ENCODE measurements around the gene GTSE1.
A peak's percentile ranks its signal among the peaks of the same experiment; 100 is the strongest.

Gene GTSE1

DNA sequence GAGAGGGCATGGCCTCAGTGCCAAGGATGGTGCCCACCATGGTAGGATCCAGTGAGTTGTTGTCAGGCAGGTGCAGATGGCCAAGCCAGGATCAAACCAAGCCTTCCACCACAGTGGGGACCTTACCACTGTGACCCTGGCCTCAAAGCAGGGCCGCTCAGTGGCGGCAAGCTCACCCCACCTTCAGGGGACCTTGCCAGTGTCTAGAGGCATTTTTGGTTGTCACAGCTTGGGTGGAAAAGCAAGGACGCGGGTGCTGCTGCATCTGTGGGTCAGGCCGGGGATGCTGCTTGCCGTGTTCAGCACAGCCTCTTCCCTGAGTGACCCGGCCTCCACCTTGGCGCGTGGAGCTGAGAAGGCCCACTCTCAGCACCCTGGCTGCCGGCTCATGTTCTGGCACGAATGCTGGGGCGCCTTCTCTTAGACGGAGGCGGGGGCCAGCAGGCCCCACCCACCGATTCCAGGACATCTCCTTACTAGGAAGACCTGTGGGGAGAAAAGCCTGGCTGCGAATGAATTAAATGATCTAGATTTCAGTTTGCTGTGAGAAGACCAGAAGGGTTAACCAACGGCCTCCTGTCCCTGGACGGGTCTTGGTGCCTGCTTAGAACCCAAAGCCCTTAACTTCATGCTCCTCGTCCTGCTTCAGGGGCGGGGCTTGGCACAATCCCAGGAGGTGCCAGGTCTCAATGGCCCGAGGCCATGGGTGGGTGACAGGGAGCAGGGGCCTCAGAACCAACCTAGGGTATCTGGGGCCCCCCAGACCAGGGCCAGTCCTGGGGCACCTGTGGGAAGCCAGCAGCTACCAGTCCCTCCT is 57.7 kb downstream of the GTSE1 start:
- DNase-seq: no peak

DNA sequence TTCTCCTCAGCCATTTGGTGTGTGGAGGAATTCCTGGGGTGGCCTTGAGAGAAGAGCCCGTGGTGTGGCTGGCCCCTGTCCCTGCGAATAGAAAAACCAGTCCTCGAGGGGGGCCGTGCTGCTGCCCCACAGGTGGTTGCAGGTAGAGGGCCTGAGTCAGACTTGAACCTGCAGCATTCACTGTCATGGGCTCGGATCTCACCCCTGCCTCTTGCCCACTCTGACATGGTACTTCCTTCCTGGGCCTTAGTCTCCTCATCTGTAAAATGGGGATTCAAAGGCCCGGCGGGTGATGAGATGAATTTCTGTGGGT is 58.3 kb downstream of the GTSE1 start:
- no peak for DNase-seq

DNA sequence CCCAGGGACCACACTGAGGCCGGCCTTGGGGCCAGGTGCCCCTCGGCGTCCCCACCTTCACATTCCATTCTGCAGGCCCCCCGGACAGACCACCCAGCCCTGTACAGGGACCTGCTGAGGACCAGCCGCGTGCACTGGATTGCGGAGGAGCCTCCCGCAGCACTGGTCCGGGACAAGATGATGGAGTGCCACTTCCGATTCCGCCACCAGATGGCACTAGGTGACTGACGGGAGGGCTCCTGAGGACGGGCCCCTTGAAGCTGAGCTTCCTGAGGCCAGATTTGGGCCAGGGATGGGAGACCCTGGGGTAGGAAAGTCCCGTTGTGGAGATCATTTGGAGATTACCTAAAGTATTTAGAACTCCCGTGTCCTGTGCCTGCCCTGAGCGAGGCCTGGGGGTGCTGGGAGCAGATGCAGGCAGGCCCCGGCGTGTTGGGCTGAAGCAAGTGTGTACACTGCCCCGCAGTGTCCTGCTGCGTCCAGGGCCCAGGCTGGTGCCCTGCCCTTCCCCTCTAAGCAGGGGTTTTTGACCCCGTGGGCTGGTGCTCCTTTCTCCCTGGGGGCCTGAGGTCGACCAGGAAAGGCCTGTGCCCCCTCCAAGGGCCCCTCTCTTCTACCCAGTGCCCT is 58.8 kb downstream of the GTSE1 start:
- DNase-seq: peak; percentile 62

DNA sequence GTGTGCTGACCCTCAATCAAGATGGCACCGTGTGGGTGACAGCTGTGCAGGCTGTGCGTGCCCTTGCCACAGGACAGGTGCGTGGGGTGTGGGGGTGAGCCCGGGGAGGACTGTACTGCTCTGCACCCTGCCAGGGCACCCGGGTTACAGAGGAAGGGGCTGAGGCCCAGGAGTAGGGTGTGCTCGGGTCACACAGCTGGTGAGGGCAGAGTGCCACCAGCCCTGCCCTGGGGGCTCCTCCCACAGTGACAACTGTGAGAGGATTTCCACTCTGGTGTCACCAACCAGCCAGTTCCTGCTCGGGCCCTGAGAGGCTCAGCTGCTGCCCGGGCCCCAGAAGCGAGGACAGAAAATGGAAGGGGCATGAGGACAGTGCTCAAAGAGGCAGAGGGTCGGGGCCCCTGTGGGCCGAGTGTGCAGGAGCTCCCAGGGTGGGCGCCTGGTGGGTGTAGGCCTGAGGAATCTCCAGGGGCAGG is 59.4 kb downstream of the GTSE1 start:
- DNase-seq: no peak

DNA sequence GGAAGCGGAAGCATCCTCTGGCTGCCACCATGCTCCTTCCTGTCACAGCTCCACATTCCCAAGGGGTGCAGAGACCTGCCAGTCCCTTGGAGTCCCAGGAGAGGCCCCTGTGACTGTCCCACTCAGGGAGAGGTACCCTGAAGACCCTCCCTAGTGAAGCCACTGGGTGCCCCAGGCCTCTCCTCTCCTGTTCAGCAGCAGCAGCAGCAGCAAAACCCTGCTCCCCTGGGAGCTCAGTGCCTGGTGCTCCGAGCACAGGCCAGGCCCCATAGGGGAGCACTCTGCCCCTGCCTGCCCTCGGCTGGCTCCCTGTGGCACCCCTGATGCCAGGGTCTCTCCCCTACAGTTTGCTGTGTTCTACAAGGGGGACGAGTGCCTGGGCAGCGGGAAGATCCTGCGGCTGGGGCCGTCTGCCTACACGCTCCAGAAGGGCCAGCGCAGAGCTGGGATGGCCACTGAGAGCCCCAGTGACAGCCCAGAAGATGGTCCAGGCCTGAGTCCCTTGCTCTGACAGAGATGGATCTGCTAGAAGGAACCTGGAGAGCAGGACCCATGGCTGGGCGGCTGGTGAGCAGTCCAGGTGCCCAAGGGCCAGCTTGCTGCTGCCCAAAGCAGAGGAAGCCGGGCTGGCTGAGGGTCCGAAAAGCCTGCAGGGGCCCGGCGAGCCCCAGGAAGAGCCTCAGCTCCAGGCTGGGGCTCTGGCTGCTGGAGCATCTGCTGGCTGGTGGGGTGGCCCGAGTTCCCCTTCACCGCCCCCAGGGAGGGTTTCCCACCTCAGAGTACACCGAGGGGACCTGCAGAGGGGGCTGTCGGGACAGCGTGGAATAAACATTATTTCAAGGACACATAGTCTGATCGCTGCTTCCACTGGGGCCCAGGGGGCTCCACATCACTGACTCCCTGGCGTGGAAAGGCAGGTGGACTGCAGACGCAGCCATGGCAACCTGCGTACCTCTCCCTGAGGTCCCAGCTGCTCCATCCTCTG is 60.1 kb downstream of the GTSE1 start:
- no peak for DNase-seq

DNA sequence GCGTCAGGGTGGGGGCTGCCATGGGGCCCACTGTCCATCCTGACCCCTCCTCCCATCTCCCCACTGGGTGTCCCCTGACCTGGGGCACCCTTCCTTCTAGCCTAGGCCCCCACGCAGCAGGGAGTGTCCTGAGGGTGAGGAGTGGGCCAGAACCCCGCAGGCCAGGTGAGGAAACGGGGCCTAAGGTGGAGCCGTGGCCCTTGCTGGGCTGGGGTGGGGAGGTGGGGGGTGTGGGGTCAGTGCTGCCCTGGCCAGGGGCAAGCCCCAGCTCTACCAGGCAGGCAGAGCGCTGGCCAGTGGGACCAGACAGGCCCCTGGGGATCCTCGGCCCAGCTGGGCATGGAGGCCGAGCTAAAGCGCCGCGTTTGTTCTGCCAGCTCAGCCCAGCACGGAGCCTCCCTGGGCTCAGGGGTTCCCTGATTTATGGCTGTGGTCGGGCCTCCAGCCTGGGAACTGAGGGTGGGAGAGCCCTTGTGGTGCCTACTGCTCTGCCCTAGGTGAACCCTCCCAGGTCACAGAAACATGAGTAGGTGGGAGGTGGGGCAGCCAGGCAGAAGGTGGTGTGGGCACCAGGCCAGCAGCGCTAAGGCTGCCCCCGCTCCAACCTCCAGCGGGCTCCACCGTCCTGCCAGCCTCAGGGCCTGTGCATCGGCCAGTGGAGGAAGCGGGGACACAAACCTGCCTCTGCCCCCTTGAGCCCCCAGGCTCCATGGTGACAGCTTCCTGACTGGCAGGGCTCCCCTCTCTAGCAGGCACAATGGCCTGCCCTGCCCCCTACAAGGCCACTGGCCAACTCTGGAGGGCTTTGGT is 61.2 kb downstream of the GTSE1 start:
- DNase-seq: no peak

DNA sequence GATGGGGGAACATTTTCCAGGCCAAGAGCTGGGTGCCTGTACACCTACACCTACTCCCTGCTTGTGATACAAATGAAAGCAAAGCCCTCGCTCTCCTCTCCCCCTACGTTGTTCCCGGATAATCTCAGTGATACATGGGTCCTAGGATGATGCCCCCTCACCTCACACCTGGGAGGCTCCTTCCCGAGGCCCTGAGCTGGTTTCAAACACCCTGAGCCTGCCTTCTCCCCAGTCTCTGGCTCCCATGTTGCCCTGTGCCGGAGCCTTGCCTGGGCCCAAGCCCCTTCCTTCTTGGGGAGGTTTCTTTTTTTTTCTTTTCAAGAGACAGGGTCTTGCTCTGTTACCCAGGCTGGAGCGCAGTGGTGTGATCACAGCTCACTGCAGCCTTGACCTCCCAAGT is 62.1 kb downstream of the GTSE1 start:
- DNase-seq: no peak

DNA sequence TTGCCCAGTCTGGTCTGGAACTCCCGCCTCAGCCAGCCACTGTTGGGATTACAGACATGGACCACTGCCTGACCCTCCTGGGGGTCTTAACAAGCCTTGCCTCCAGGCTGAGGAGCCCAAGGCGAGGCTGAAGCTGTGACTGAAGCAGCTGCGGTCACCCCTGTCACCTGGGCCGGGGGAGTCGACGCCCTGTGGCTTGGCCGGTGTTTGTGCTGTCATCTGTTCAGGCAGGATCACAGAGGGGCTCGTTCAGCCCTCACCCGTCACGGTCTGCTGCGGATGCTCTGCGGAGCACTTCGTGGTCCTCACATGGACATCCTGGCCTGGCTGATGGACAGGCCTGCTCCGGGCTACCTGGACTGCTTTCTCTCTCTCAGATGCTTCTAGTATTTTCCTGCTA is 62.7 kb downstream of the GTSE1 start:
- no peak for DNase-seq

DNA sequence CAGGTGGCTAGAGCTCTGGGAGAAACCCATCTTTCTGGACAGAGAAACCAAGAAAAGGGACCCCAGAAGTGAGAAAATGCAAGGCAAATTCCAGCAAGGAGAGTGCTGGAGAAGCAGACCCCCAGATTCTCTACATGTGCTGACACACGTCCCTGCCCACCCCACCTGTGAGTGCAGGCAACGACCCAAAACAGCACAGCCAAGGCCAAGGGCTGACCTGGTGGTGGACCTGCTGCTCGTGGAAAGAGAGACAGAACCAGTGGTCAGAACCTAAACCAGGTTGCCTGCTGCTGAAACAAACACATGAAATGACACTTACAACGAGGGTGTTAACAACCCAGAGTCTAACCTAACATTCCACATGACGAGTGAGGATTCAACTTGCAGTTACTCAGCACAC is 63.4 kb downstream of the GTSE1 start:
- no peak for DNase-seq

DNA sequence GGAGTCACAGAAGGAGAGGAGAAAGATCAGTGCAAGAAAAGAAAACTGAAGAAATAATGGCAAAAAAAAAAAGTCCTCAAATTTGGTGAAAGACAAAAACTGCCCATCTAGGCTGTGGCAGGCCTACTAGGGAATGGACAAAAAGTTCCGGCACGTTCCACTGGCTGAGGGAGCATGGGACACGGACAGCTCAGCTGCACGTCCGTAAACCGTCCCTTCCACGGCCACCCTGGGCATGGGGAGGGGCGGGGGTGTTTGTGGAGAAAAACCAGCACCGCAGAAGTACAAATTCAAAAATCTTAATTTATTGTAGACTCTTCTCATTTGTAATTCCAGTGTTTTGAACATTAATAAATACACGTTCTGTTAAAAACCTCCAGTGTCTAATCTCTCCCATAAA is 64.2 kb downstream of the GTSE1 start:
- DNase-seq: no peak

DNA sequence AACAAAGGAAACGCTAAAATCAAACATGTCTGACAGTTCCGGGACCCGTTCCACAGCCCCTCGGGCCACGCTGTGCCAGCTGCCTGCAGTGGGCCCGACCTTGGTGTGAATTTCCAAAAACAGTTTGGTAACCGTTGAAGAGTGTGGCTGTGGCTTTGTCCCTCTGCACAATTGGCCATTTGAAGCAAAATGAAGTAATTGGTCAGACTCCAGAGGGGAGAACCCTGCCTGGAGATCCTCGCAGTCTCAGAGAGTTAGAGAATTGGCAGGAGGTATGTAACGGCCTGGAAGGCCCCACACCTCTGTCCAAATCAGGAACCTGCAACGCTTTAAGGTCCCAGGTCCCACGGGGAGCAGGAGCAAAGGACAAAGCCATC is 65.1 kb downstream of the GTSE1 start:
- DNase-seq: no peak

DNA sequence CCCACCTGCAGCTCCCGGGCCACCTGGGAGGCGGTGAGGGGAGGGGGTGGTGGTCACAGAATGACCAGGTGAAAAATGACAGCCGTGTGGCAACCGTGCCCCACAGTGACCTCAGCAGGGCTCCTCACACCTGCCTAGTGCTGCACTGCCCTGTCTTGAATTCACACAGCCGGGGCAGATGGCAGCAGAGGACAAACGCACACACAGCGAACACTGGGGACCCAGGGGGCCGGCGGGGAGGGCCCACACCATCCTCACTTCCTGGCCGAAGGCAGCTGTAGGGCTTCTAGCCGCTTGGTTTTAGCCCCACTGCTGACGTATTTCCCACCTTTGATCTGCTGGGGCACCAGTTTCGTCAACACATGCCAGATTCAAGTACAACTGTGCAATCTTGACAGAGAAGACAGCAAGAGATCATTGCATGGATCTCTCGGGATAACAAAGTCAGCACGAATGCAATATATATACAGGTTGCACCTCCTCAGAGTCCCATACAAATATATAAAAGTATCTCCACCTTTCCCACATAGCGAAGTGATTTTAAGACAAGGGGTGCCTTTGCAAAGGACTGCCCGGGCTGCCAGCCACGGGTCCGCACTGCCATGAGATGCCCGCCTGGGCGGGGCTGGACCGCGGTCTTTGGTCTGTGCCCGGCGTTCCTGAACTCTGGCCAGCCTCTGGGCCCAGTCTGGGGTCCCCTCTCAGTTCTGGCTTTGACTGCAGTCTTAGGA is 65.7 kb downstream of the GTSE1 start:
- no peak for DNase-seq

DNA sequence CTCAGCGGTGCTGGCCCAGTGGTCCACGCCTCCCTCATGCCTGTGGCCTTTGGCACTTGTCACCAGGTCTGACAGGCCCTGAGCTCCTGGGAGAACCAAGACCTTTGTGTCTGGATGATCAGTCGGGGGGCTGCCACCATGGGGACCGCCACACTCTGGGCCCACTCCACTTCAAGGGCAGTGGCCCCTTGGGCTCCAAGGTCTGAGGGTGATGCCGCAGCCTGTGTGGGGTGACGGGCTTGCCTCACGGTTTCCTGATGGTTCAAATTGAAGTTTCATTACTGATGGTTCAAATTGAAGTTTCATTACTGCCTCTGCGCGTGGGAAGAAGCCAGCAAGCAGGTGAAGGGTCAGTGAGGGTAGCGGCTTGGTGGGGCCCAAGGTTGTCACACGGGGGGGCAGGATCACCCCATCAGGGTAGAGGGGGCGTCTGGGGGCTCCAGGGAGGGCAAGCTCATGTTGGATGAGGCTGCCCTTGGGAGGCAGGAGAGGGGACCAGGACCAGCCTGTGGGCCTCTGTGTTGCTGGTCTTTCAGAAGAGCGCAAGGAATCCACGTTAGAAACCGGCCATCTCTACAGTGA is 66.4 kb downstream of the GTSE1 start:
- DNase-seq: no peak

DNA sequence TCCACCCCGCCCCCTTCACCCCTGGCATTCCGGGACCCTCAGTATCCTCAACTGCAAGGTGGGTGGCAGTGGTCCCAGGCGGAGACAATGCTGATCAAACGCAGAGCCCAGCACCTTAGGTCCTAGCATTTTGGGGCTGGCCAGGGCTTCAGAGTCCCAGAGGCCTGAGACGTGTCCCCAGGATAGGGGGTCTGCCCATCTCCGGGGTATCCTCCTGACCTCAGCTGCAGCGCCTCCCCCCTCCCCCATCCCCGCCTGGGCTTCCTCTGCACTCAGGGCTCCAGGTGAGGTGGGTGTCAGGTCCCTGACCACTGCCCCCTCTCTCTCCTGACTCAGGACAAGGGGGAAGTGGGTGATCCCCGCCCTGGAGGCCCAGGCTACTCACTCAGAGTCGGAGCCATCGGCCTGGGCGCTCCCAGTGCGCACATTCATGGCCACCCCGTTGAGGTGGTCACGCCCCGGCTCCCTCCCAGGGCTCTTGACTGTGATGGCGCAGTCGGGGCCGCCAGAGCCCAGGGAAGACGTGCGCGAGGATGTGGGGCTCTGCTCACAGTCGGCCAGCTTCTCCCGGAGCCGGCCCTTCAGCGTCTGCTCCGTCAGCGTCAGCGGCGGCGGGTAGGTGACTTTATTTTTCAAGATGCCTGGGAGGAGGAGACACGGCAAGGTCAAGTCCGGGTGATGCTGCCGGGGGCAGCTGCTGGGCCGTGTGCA is 67.1 kb downstream of the GTSE1 start:
- DNase-seq: no peak

DNA sequence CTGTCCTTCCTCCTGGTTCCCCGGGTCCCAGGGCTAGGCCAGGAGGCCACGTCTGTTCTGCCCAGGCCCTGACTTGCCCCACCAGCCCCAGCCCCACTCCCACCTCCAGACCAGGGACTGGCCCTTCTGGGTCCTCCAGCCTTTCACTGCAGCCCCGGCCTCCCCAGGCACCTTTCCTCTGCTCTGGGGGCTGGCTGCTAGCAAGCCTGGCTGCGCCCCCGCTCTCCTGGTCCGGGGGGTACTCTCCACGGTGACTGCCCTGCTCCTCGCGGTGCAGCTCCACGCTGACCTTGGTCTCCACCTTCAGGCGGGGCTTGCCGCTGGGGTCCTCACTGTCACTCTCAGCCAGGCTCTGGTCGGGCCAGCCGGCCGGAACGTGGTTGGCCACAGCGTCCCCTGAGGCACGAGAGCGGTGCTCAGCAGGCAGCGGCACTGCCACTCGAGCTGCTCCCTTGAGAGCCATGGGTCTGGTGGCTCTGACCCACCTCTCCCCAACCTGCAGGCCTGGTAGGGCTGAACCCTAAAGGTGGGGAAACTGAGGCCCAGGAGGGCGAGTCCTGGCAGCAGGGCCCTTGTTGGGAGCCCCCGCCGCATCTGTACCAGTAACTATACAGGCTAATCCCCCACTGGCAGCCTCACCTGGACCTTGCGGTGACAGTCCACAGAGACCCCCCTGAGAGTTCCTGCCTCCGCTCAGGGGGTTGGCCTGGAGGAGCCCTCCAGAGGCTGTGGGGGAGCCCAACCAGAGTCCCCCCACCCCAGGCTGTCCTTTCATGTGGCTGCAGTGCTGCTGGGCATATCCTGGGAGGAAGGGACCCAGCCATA is 67.9 kb downstream of the GTSE1 start:
- no peak for DNase-seq

DNA sequence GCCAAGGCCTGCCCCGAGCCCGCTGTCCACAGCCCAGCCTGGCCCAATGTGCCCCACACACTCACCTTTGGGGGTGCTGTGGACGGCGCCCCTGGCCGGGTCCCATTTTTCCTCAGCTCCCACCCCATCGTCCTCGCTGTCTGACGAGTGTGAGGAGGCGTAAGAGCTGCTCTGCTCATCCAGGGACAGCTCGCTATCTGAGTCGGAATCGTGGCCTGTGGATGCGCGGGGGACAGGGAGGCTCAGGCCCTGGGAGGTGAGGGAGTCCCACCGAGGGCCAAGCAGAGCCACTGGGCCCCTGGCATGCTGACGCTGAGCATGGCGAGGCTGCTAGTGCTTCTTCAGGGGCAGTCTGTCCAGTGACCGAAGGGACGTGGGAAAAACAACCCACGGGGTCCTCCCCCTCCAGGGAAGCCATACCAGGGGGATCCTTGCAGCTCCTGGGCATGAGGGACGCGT is 68.5 kb downstream of the GTSE1 start:
- no peak for DNase-seq

DNA sequence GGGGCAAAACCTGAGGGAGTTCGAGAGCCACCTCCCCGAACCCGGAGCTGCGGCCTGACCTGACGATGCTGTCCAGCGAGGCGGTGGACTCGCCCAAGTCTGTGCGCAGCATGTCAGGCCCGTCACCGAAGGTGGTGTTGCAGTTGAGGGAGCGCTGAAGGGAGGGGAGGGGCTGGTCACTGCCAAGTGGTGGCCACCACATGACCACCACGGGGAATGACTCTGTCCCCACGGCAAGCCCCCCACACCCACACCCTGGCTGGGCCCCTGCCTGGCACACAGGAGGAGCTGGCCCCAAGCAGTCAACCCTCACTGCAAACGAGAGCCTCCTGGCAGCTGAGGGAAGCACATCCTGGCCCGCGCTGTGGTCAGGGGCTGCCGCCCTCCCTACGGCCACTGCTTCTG is 69.7 kb downstream of the GTSE1 start:
- no peak for DNase-seq

DNA sequence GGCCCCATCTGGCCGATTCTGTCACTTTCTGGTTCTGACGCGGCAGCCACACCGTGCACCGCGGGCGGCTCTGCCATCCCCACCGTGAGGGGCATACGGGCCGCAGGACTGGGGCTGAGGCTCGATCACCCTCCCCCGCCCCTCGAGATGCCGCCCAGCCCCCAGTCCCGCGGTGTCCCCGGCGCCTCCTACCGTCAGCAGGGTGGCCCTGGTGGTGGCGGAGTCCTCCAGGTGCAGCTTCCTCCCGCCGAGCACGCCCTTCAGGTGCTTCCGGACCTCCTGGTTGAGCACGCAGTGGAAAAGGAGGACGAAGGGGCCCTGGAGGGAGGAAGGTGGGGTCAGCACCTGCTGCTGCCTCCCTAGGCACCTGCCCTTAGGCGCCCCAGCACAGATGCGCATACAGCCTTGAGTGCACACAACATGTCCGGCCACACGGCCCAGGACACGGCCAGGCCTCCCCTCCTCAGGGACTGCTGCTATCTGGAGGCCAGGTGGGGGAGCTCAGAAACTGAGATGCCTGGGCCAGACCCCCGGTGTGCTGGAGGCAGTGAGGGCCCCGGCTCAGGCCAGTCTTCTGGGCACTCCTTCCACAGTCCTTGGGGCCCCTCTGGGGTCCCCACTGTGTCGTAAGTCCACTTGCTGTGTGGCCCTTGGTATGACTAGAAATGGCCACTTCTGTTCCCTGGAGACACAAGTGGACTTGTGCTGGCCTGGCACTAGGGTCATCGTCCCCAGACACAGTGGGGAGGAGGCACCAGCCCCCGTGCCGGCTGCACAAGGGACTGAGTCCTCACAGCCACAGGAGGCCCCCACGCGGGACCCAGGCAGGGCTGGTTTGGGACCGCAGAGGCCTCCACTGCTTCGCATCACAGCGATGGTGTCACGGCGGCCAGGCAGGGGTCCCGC is 70.4 kb downstream of the GTSE1 start:
- DNase-seq: peak; percentile 18

DNA sequence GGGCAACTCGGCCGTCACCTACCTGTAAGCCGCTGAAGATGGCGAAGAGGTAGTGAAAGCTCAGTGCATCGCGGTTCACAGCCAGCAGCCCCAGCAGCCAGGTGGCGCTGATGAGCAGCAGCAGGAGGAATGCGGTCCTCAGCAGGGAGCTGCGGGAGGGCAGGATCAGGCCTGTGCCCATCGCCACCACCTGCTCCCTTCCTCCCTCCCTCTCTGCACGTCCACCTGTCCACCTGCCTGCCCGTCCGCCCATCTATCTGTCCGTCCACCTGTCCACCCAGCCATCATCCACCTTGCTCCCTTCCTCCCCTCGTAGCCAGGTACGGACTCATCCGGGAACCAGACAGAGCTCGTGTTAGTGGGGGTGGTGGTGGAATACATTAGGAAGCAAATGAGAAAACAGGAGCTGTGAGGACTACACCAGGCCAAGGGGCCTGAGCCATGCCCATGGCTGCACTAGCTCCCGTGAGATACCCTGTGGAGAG is 71.1 kb downstream of the GTSE1 start:
- DNase-seq: peak; percentile 76
